ENCODE measurements around the gene GGN.
"Not testable (repeated sequence)": the region's sequence is repeated elsewhere in the genome, so short reads cannot be mapped to it uniquely, and the experiment has no call there.

DNA sequence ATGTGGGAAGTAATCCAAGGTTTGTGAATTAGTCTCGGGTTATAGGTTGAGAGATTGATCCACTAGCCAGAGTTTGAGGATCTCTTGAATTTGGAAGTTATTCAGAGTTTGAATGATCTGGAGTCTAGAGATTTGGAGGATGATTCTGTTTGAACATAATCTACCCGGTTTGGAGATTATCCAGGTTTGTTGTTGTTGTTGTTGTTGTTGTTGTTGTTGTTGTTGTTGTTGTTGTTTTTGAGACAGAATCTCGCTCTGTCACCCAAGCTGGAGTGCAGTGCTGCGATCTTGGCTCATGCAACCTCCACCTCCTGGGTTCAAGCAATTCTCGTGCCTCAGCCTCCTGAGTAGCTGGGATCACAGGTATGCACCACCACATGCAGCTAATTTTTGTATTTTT lies 24.1 kb upstream of the GGN start:
- TF ChIP-seq SUZ12 (IDR thresholded peaks at IDR 0.05); SP1 (IDR thresholded peaks at IDR 0.05); FOXA1 (IDR thresholded peaks at IDR 0.05); ZNF384 (IDR thresholded peaks at IDR 0.05); CTBP1 (IDR thresholded peaks at IDR 0.05; ENCODE audit: borderline replicate concordance); BHLHE40 (IDR thresholded peaks at IDR 0.05; ENCODE audit: borderline replicate concordance); TARDBP (IDR thresholded peaks at IDR 0.05); LEF1 (IDR thresholded peaks at IDR 0.05; ENCODE audit: borderline replicate concordance); FOXM1 (IDR thresholded peaks at IDR 0.05; ENCODE audit: borderline replicate concordance); ARNT (IDR thresholded peaks at IDR 0.05); L3MBTL2 (conservative IDR thresholded peaks at IDR 0.05); NFRKB (IDR thresholded peaks at IDR 0.05); ELF4 (IDR thresholded peaks at IDR 0.05): not testable (repeated sequence)
- TF ChIP-seq, protein P1, sequence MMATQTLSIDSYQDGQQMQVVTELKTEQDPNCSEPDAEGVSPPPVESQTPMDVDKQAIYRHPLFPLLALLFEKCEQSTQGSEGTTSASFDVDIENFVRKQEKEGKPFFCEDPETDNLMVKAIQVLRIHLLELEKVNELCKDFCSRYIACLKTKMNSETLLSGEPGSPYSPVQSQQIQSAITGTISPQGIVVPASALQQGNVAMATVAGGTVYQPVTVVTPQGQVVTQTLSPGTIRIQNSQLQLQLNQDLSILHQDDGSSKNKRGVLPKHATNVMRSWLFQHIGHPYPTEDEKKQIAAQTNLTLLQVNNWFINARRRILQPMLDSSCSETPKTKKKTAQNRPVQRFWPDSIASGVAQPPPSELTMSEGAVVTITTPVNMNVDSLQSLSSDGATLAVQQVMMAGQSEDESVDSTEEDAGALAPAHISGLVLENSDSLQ (IDR thresholded peaks at IDR 0.05) = not testable (repeated sequence)
